ENCODE measurements around the gene SAP25.

DNA sequence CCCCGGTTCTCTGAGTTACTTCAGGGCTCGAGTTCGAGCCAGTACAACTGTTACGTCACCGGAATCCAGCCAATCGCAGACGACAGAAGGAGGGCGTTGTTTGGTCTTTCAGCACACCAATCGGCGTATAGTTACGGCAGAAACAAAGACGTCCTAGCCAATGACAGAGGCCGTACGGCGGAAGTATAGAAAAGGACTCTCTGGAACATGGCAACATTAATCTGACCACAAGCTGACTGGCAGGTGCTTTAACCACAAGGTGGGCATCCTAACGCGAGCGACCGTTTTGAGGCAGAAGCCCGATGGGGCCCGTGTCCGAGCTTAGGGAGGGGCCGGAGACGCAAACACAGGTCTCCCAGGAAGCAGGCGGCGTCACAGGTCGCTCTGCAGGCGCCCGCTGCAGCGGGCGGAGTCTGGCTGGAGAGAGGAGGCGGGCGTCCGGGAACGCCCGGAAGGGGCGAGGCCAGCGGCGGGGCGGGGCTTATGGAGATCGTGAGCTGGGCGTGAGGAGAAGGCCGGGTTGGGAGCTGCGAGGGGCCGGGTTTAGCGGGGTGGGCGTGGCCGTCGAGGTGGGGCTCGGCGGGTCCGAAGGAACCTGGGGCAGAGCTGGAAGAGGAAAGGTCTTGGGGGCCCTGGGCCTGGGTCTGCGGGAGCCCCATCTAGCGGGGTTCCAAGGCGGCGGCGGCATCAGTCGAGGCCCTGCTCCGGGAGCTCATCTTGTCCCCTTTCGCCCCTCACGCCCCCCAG lies 38.5 kb upstream of the SAP25 start, which contains the start of gene MOSPD3:
- no peak for TF ChIP-seq EZH2 (IDR thresholded peaks at IDR 0.05; ENCODE audit: insufficient read depth, poor library complexity, severe bottlenecking)
- TF ChIP-seq EZH2phosphoT487 (IDR thresholded peaks at IDR 0.05; ENCODE audit: insufficient read depth, low read depth), result no peak
